ENCODE measurements around the gene NCKIPSD. TPM values are rescaled to one million over a fixed set of nuclear protein-coding genes. Genes with fewer than 3 reads are reported as not detected.

NCKIPSD gene
- total and polyA plus RNA-seq, 2 experiments from 2014 or later, result 19.9 to 22.9 TPM

DNA sequence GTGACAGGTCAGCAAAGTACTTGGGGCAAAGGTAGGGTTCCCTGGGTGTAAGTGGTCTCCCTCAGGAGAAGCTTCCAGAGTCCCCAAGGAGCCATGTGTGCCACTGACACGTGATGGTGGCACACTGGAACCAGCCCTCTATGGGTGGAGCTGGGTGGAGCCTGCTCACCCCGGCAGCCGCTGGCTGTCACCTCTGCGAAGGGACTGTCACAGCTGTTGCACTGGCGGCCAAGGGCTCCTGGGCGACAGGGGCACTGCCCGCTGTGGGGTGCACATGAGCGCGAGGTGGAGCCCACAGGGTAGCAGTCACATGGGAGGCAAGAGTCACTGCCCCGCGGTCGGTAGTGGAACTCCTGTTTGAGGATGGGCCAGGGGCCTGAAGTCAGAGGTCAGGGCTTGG is 35.0 kb downstream of the NCKIPSD start:
- Histone ChIP-seq H3K27ac (no peak overlapping the region), H3K27me3 (no peaks in the 10 kb centered on the region), H3K4me3 (no peak overlapping the region), H3K36me3 (replicated peaks; ENCODE audit: insufficient read depth, low read depth) (no peaks in the 10 kb centered on the region), H3K79me2 (no peaks in the 10 kb centered on the region), H3K4me2 (no peak overlapping the region), H3K9me2 (replicated peaks; ENCODE audit: insufficient read depth) (no peaks in the 10 kb centered on the region), H4K20me1 (ENCODE audit: insufficient read depth, poor library complexity, severe bottlenecking) (no peaks in the 10 kb centered on the region), H2AFZ (no peak overlapping the region), H3K4me1 (ENCODE audit: insufficient read depth) (no peaks in the 10 kb centered on the region), H3K9me3 (ENCODE audit: low read depth) (no peaks in the 10 kb centered on the region)
- WGBS (ENCODE audit: low lambda C conversion rate, missing lambda C conversion rate), result 92% methylated on average over 12 of the region's 12 CpGs
- TF ChIP-seq EZH2 (IDR thresholded peaks at IDR 0.05; ENCODE audit: borderline replicate concordance), result no peak
- TF ChIP-seq, protein P1, sequence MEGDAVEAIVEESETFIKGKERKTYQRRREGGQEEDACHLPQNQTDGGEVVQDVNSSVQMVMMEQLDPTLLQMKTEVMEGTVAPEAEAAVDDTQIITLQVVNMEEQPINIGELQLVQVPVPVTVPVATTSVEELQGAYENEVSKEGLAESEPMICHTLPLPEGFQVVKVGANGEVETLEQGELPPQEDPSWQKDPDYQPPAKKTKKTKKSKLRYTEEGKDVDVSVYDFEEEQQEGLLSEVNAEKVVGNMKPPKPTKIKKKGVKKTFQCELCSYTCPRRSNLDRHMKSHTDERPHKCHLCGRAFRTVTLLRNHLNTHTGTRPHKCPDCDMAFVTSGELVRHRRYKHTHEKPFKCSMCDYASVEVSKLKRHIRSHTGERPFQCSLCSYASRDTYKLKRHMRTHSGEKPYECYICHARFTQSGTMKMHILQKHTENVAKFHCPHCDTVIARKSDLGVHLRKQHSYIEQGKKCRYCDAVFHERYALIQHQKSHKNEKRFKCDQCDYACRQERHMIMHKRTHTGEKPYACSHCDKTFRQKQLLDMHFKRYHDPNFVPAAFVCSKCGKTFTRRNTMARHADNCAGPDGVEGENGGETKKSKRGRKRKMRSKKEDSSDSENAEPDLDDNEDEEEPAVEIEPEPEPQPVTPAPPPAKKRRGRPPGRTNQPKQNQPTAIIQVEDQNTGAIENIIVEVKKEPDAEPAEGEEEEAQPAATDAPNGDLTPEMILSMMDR (IDR thresholded peaks at IDR 0.05; ENCODE audit: poor library complexity), result no peak
- no peak for DNase-seq (ENCODE audit: low spot score)

DNA sequence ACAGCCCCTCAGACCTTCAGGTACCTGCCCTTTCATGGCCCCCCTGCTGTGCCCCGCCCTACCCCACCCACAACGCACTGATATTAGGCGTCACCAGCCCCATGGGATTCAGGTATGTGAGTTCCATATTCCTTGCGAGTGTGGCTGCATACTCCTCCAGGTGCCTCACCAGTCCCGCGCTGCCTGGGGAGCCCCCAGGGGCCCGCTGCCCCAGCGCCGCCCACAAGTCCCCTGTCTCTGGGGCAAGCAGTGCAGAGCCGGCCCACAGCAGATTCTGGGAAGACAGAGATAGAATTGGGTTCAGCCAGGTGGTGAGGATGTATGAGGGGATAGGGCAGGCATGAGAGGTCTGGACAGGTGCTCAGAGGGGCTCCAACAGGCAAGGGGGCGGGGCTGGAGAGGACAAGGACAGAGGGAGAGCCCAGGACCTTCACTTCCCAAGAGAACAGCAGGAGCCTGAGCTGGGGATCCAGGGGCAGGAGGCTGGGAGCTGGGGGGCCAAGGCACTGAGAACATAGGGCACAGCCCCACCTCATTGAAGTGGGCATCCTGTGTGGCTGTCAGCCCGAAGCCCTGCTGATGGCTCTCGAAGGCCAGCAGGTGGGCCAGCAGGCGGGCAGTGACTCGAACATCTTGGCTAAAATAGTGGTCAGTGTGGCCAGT is 37.4 kb downstream of the NCKIPSD start:
- H3K9me3 ChIP-seq (ENCODE audit: low read depth), result no peaks in the 10 kb centered on the region
- no peak for DNase-seq (ENCODE audit: low spot score)
- H3K9me2 ChIP-seq (replicated peaks; ENCODE audit: insufficient read depth), result no peaks in the 10 kb centered on the region
- no peak overlapping the region for H3K27ac ChIP-seq
- H3K27me3 ChIP-seq, result no peaks in the 10 kb centered on the region
- no peaks in the 10 kb centered on the region for H3K36me3 ChIP-seq (replicated peaks; ENCODE audit: insufficient read depth, low read depth)
- H3K4me3 ChIP-seq, result no peak overlapping the region
- no peaks in the 10 kb centered on the region for H3K79me2 ChIP-seq
- H4K20me1 ChIP-seq (ENCODE audit: insufficient read depth, poor library complexity, severe bottlenecking), result no peaks in the 10 kb centered on the region
- no peaks in the 10 kb centered on the region for H3K4me1 ChIP-seq (ENCODE audit: insufficient read depth)
- H3K4me2 ChIP-seq, result no peak overlapping the region
- 95% methylated on average over 15 of the region's 15 CpGs for WGBS (ENCODE audit: low lambda C conversion rate, missing lambda C conversion rate)
- TF ChIP-seq, protein P1 (IDR thresholded peaks at IDR 0.05; ENCODE audit: poor library complexity), result no peak
- TF ChIP-seq EZH2phosphoT487 (IDR thresholded peaks at IDR 0.05; ENCODE audit: low read depth, severe bottlenecking, unreplicated experiment), result no peak
- no peak for TF ChIP-seq EZH2 (IDR thresholded peaks at IDR 0.05; ENCODE audit: borderline replicate concordance)
- H2AFZ ChIP-seq, result no peak overlapping the region

DNA sequence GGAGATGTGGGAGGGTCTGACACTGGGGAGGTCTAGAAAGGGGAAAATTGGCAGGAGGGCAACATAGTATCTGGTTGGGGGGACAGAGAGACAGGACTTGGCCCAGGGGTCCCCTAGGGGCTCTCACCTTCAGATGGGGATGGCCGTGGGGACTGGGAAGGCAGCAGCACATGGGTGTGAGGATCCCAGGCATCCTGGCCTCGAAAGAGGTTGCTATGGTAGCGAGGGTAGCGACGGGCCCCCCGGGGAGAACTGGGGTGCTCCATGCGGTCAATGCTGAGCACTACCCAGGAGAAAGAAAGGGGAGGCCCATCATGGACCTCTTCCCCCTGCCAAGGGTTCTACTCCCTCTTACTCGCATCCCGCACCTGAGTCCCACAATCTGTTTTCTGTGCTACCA is 38.0 kb downstream of the NCKIPSD start:
- no peaks in the 10 kb centered on the region for H4K20me1 ChIP-seq (ENCODE audit: insufficient read depth, poor library complexity, severe bottlenecking)
- no peaks in the 10 kb centered on the region for H3K79me2 ChIP-seq
- H3K4me1 ChIP-seq (ENCODE audit: insufficient read depth), result no peaks in the 10 kb centered on the region
- H3K4me2 ChIP-seq, result no peak overlapping the region
- 98% methylated on average over 9 of the region's 9 CpGs for WGBS (ENCODE audit: low lambda C conversion rate, missing lambda C conversion rate)
- H3K27ac ChIP-seq, result no peak overlapping the region
- DNase-seq (ENCODE audit: low spot score), result no peak
- no peaks in the 10 kb centered on the region for H3K9me3 ChIP-seq (ENCODE audit: low read depth)
- H3K36me3 ChIP-seq (replicated peaks; ENCODE audit: insufficient read depth, low read depth), result no peaks in the 10 kb centered on the region
- no peaks in the 10 kb centered on the region for H3K9me2 ChIP-seq (replicated peaks; ENCODE audit: insufficient read depth)
- H3K4me3 ChIP-seq, result no peak overlapping the region
- H3K27me3 ChIP-seq, result no peaks in the 10 kb centered on the region
- TF ChIP-seq EZH2 (IDR thresholded peaks at IDR 0.05; ENCODE audit: borderline replicate concordance), result no peak
- no peak overlapping the region for H2AFZ ChIP-seq

DNA sequence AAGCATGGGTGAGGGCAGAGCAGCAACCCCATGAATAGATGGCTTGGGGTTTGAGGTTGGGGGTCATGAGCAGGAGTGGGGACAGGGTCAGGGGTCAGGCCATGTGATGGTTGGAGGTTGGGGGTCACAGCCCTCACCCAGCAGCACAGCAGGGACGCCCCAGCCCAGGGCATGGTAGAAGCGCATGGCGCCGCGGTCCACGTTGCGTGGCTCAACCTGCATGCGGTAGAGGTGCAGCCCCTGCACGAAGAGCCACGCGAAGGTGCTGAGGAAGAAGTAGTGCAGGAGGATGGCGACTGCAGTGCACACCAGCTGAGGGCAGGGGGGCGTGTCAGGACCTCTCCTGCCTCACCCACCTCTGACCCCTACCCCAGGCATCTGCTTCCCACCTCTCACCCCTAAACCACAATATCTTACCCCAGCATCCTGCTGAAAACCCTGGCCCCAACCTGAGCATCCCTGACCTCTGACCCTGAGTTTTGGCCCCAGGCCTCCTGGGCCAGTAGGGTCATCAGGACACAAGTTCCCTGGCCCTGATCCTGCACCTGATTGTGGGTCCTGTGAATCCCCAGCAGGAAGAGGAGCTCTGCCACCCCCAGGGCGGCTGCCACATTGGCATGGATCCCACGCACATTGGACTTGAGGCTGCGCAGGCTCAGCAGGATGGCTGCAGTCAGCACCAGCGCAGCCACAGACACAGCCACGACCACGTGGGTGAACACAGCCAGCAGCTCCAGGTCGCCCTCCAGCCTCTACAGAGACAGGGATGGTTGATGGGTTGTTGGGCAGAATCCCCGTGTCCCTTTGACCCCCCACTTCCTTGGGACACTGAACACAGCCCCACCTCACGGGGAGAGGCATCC is 40.6 kb downstream of the NCKIPSD start:
- no peaks in the 10 kb centered on the region for H3K9me3 ChIP-seq (ENCODE audit: low read depth)
- H3K4me1 ChIP-seq (ENCODE audit: insufficient read depth), result no peaks in the 10 kb centered on the region
- H3K4me3 ChIP-seq, result no peak overlapping the region
- H3K79me2 ChIP-seq, result no peaks in the 10 kb centered on the region
- no peak overlapping the region for H3K27ac ChIP-seq
- H4K20me1 ChIP-seq (ENCODE audit: insufficient read depth, poor library complexity, severe bottlenecking), result no peaks in the 10 kb centered on the region
- no peak overlapping the region for H3K4me2 ChIP-seq
- 97% methylated on average over 22 of the region's 22 CpGs for WGBS (ENCODE audit: low lambda C conversion rate, missing lambda C conversion rate)
- H3K9me2 ChIP-seq (replicated peaks; ENCODE audit: insufficient read depth), result no peaks in the 10 kb centered on the region
- no peak overlapping the region for H2AFZ ChIP-seq
- TF ChIP-seq EZH2phosphoT487 (IDR thresholded peaks at IDR 0.05; ENCODE audit: low read depth, severe bottlenecking, unreplicated experiment), result no peak
- TF ChIP-seq, protein P1 (IDR thresholded peaks at IDR 0.05; ENCODE audit: poor library complexity), result no peak
- H3K36me3 ChIP-seq (replicated peaks; ENCODE audit: insufficient read depth, low read depth), result no peaks in the 10 kb centered on the region
- H3K27me3 ChIP-seq, result no peaks in the 10 kb centered on the region
- no peak for DNase-seq (ENCODE audit: low spot score)

Data from hepatocyte (in vitro differentiated cells).